ENCODE data around the gene CHTF8.

CHTF8 gene

DNA sequence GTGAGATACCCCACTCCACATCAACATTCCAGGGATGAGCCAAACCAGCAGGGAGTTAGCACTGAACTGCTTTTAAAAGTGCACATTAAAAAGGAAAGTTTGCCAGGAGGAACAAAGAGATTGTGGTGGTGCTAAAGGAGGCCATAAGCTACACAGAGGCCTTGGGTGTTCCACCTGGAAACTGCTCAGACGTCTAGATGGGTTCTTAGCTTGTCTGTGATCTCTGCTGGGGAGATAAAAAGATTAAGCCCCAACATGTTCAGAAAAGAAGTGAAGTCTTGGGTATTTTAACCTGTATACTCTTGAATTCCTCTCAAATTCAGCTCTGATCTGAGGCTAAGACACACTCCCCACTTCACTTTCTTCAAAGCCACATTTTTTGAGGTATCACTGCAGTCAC is 16.6 kb downstream of the CHTF8 start:
- H3K27ac ChIP-seq, result no peak overlapping the region
- TF ChIP-seq ZFX (IDR thresholded peaks at IDR 0.05; ENCODE audit: borderline replicate concordance) (no peak), CTCF (IDR thresholded peaks at IDR 0.05) (no peak)

GRCh38 chr16:69115361-69115760 is 17.0 kb downstream of the CHTF8 start:
- TF ChIP-seq ZFX (IDR thresholded peaks at IDR 0.05; ENCODE audit: borderline replicate concordance), result no peak
- no peak for TF ChIP-seq CTCF (IDR thresholded peaks at IDR 0.05)

GRCh38 chr16:69114976-69115355 is 17.4 kb downstream of the CHTF8 start:
- H3K27ac ChIP-seq, result no peak overlapping the region

More at GRCh38 chr16:69115361-69115760, 17.0 kb downstream of the CHTF8 start:
- no peak overlapping the region for H3K27ac ChIP-seq

DNA sequence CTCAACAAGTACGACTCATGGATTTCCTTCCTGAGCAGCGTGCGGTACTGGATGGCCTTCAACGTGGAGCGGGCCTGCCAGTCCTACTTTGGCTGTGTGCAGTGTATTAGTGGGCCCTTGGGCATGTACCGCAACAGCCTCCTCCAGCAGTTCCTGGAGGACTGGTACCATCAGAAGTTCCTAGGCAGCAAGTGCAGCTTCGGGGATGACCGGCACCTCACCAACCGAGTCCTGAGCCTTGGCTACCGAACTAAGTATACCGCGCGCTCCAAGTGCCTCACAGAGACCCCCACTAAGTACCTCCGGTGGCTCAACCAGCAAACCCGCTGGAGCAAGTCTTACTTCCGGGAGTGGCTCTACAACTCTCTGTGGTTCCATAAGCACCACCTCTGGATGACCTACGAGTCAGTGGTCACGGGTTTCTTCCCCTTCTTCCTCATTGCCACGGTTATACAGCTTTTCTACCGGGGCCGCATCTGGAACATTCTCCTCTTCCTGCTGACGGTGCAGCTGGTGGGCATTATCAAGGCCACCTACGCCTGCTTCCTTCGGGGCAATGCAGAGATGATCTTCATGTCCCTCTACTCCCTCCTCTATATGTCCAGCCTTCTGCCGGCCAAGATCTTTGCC is 17.9 kb downstream of the CHTF8 start:
- TF ChIP-seq CTCF (IDR thresholded peaks at IDR 0.05), result no peak
- no peak for TF ChIP-seq ZFX (IDR thresholded peaks at IDR 0.05; ENCODE audit: borderline replicate concordance)
- no peak overlapping the region for H3K27ac ChIP-seq

More at GRCh38 chr16:69114976-69115355, 17.4 kb downstream of the CHTF8 start:
- TF ChIP-seq CTCF (IDR thresholded peaks at IDR 0.05) (no peak), ZFX (IDR thresholded peaks at IDR 0.05; ENCODE audit: borderline replicate concordance) (no peak)

DNA sequence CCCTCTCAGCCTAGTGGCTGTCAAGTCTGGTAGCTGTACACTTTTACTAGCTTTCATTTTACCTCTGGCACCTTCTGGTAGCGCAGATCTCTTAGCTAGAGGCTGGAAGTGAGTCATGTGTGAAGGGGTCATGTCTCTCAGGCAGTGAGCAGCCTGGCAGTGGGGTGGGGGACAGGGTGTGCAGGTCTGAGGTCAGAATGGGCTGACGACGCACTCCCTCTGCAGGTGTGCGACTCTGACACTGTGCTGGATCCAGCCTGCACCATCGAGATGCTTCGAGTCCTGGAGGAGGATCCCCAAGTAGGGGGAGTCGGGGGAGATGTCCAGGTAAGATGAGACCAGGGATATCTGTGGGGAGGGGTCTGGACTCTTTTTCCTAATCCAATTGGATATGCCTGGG is 19.2 kb downstream of the CHTF8 start:
- TF ChIP-seq CTCF (IDR thresholded peaks at IDR 0.05) (no peak), ZFX (IDR thresholded peaks at IDR 0.05; ENCODE audit: borderline replicate concordance) (no peak)

GRCh38 chr16:69112285-69113129 is 19.9 kb downstream of the CHTF8 start:
- H3K27ac ChIP-seq, result no peak overlapping the region
- TF ChIP-seq ZFX (IDR thresholded peaks at IDR 0.05; ENCODE audit: borderline replicate concordance) (no peak), CTCF (IDR thresholded peaks at IDR 0.05) (peak; percentile 93)

More for the DNA sequence above, 19.2 kb downstream of the CHTF8 start:
- H3K27ac ChIP-seq, result no peak overlapping the region

DNA sequence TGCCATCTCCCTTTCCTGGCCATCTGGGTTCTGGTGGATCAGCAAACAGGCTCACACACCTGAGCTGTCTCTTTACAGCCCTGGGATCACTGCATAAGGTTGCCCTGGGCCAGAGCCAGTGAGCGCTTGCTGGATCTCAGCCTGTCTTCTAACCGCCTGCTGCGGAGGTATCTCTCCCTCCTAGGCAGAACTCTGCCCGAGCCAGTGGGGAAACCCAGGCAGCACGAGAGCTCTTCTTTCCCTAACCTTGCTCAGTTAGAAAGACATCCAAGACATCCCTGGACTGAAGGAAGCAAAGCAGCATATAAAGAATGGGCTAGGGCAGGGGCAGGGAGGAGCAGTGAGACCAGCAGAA is 20.5 kb downstream of the CHTF8 start:
- H3K27ac ChIP-seq, result no peak overlapping the region
- no peak for TF ChIP-seq ZFX (IDR thresholded peaks at IDR 0.05; ENCODE audit: borderline replicate concordance)
- TF ChIP-seq CTCF (IDR thresholded peaks at IDR 0.05), result no peak

Data from 22Rv1 (cell line).